B cell (primary cell): ENCODE results near the gene GDF2.

Experiments used
- EZH2 ChIP-seq: IDR thresholded peaks from 2 replicates; pipeline ENCODE4 v1.6.1; 2012; ENCODE audit warnings: borderline replicate concordance, low read depth, mild to moderate bottlenecking, moderate library complexity, low read length; ENCODE audit not compliant: insufficient read depth, poor library complexity, severe bottlenecking
- TF ChIP-seq, protein P1 (sequence below): fragments of 200-600 bp; IDR thresholded peaks from one replicate; pipeline ENCODE4 v1.8.0; 2022; ENCODE audit warnings: antibody characterized with exemption, mild to moderate bottlenecking

GRCh38 chr10:47357131-47357582 is 34.9 kb downstream of the GDF2 start:
- TF ChIP-seq, protein P1, sequence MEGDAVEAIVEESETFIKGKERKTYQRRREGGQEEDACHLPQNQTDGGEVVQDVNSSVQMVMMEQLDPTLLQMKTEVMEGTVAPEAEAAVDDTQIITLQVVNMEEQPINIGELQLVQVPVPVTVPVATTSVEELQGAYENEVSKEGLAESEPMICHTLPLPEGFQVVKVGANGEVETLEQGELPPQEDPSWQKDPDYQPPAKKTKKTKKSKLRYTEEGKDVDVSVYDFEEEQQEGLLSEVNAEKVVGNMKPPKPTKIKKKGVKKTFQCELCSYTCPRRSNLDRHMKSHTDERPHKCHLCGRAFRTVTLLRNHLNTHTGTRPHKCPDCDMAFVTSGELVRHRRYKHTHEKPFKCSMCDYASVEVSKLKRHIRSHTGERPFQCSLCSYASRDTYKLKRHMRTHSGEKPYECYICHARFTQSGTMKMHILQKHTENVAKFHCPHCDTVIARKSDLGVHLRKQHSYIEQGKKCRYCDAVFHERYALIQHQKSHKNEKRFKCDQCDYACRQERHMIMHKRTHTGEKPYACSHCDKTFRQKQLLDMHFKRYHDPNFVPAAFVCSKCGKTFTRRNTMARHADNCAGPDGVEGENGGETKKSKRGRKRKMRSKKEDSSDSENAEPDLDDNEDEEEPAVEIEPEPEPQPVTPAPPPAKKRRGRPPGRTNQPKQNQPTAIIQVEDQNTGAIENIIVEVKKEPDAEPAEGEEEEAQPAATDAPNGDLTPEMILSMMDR, result no peak
- TF ChIP-seq EZH2, result no peak
